HepG2 (cell line): Measurements from ENCODE around the gene PDZD8. TPM values are rescaled to one million over a fixed set of nuclear protein-coding genes. Genes with fewer than 3 reads are reported as not detected.

Experiments used
- HNRNPUL1 ChIP-seq: fragments of 200-400 bp; formaldehyde crosslinking; IDR thresholded peaks from 2 replicates; pipeline ENCODE4 v1.6.1; 2017; ENCODE audit warnings: low read depth, mild to moderate bottlenecking, low read length, moderate library complexity
- PAF1 ChIP-seq: IDR thresholded peaks from 2 replicates; pipeline ENCODE4 v1.6.1; 2016; ENCODE audit warnings: missing genetic modification reagents, missing compliant biosample characterization
- ZNF563 ChIP-seq: sonication (generic); formaldehyde crosslinking; IDR thresholded peaks from 2 replicates; pipeline ENCODE4 v1.8.0; 2022; ENCODE audit warnings: mild to moderate bottlenecking, moderate library complexity, missing genetic modification reagents
- polyA plus RNA-seq, 8 experiments: library from polyadenylated mRNA; depleted of rRNA in 3 of 8; stranded (reverse) in 7 of 8; unstranded in 1 of 8; fragments of >200 nt; fragmentation: Illumina TruSeq in 4 of 8; extraction: Trizol in 4 of 8; gene quantifications; 2 replicates each; pipeline versions ENCODE4 v1.2.1 to v1.2.3, GENCODE V29; 2011 to 2016; ENCODE audit warnings: low read depth in 4 of 8, missing spikeins in 1 of 8, mixed read lengths in 1 of 8; ENCODE audit not compliant: insufficient read depth in 1 of 8
- total RNA-seq, 5 experiments: library from RNA; depleted of rRNA; stranded (reverse); fragments of >200 nt; fragmentation: Illumina TruSeq; extraction: Trizol; gene quantifications; 2 replicates each; pipeline ENCODE4 v1.2.3, GENCODE V29; 2016; ENCODE audit warnings: low read depth in 1 of 5
- TF ChIP-seq, protein P1 (sequence below): sonication (generic); formaldehyde crosslinking; IDR thresholded peaks from 2 replicates; pipeline ENCODE4 v1.8.0; 2022; ENCODE audit warnings: missing genetic modification reagents, mild to moderate bottlenecking, moderate library complexity, borderline replicate concordance
- TF ChIP-seq, protein P2 (sequence below): sonication (generic); formaldehyde crosslinking; IDR thresholded peaks from 2 replicates; pipeline ENCODE4 v1.5.1; 2020; ENCODE audit warnings: mild to moderate bottlenecking, missing genetic modification reagents, borderline replicate concordance
- TF ChIP-seq, protein P3 (sequence below): conservative IDR thresholded peaks from 2 replicates; pipeline ENCODE4 v1.6.1; 2018; ENCODE audit warnings: missing genetic modification reagents

The PDZD8 gene
- total and polyA plus RNA-seq, 2 of the 13 experiments (the other 11 are each of a cell fraction or from before 2014, with no cell fraction given), result 11.2 to 32.0 TPM

DNA sequence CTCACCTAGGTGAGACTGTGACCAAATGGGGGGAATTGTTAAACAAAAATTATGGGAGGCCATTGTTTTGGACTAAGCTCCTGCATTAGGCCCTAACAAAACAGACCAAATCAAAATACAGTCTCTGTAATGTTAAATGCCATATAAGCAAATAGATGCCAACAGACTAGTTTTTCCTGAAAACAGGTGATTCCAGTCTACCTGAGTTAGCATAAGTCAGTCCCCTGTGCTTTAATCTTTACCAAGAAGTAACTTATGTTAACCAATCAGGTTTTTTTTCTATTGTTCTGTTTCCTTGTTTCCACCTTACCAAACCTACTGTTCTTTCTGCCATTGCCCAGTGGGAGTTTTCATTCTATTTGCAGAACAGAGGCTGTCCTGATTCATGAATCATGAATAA lies 48.0 kb downstream of the PDZD8 start (continued):
- TF ChIP-seq, protein P1, sequence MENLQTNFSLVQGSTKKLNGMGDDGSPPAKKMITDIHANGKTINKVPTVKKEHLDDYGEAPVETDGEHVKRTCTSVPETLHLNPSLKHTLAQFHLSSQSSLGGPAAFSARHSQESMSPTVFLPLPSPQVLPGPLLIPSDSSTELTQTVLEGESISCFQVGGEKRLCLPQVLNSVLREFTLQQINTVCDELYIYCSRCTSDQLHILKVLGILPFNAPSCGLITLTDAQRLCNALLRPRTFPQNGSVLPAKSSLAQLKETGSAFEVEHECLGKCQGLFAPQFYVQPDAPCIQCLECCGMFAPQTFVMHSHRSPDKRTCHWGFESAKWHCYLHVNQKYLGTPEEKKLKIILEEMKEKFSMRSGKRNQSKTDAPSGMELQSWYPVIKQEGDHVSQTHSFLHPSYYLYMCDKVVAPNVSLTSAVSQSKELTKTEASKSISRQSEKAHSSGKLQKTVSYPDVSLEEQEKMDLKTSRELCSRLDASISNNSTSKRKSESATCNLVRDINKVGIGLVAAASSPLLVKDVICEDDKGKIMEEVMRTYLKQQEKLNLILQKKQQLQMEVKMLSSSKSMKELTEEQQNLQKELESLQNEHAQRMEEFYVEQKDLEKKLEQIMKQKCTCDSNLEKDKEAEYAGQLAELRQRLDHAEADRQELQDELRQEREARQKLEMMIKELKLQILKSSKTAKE, result no peak
- TF ChIP-seq, protein P2, sequence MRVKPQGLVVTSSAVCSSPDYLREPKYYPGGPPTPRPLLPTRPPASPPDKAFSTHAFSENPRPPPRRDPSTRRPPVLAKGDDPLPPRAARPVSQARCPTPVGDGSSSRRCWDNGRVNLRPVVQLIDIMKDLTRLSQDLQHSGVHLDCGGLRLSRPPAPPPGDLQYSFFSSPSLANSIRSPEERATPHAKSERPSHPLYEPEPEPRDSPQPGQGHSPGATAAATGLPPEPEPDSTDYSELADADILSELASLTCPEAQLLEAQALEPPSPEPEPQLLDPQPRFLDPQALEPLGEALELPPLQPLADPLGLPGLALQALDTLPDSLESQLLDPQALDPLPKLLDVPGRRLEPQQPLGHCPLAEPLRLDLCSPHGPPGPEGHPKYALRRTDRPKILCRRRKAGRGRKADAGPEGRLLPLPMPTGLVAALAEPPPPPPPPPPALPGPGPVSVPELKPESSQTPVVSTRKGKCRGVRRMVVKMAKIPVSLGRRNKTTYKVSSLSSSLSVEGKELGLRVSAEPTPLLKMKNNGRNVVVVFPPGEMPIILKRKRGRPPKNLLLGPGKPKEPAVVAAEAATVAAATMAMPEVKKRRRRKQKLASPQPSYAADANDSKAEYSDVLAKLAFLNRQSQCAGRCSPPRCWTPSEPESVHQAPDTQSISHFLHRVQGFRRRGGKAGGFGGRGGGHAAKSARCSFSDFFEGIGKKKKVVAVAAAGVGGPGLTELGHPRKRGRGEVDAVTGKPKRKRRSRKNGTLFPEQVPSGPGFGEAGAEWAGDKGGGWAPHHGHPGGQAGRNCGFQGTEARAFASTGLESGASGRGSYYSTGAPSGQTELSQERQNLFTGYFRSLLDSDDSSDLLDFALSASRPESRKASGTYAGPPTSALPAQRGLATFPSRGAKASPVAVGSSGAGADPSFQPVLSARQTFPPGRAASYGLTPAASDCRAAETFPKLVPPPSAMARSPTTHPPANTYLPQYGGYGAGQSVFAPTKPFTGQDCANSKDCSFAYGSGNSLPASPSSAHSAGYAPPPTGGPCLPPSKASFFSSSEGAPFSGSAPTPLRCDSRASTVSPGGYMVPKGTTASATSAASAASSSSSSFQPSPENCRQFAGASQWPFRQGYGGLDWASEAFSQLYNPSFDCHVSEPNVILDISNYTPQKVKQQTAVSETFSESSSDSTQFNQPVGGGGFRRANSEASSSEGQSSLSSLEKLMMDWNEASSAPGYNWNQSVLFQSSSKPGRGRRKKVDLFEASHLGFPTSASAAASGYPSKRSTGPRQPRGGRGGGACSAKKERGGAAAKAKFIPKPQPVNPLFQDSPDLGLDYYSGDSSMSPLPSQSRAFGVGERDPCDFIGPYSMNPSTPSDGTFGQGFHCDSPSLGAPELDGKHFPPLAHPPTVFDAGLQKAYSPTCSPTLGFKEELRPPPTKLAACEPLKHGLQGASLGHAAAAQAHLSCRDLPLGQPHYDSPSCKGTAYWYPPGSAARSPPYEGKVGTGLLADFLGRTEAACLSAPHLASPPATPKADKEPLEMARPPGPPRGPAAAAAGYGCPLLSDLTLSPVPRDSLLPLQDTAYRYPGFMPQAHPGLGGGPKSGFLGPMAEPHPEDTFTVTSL (CRISPR knock-in tag), result no peak
- no peak for TF ChIP-seq ZNF563 (CRISPR knock-in tag)
- no peak for TF ChIP-seq PAF1
- no peak for TF ChIP-seq HNRNPUL1
- TF ChIP-seq, protein P3, sequence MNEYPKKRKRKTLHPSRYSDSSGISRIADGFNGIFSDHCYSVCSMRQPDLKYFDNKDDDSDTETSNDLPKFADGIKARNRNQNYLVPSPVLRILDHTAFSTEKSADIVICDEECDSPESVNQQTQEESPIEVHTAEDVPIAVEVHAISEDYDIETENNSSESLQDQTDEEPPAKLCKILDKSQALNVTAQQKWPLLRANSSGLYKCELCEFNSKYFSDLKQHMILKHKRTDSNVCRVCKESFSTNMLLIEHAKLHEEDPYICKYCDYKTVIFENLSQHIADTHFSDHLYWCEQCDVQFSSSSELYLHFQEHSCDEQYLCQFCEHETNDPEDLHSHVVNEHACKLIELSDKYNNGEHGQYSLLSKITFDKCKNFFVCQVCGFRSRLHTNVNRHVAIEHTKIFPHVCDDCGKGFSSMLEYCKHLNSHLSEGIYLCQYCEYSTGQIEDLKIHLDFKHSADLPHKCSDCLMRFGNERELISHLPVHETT (CRISPR knock-in tag), result no peak
